Thyroid gland (tissue), 4 donors: Measurements from ENCODE around the gene SCGB1C2.
"Not testable (repeated sequence)": the region's sequence is repeated elsewhere in the genome, so short reads cannot be mapped to it uniquely, and the experiment has no call there.

Experiments used
- CTCF ChIP-seq, 6 experiments: fragments of 200-600 bp in 3 of 6; fragments of 450-650 bp in 3 of 6; sonication (generic) in 3 of 6; IDR thresholded peaks; one replicate each; pipeline ENCODE4 v1.5.1; 2016 to 2019; ENCODE audit warnings: antibody characterized with exemption in 6 of 6, mild to moderate bottlenecking in 2 of 6, inconsistent platforms in 1 of 6, moderate library complexity in 1 of 6
- POLR2A ChIP-seq, 2 donors: fragments of 450-650 bp; IDR thresholded peaks; one replicate each; pipeline ENCODE4 v1.6.1; 2017; ENCODE audit warnings: antibody characterized with exemption in 2 of 2, mild to moderate bottlenecking in 2 of 2, moderate library complexity in 1 of 2

- not testable (repeated sequence) for TF ChIP-seq POLR2A, CTCF (IDR thresholded peaks at IDR 0.05)
Measured at GRCh38 chr17:135895-136294, 1.5 kb upstream of the SCGB1C2 start.
